ENCODE data around the gene ZSCAN31. TPM values are rescaled to one million over a fixed set of nuclear protein-coding genes. Genes with fewer than 3 reads are reported as not detected.

ZSCAN31 gene
- total RNA-seq (2022; extraction: Qiagen RNA extraction) = 1.5 to 2.2 TPM (median 1.8 TPM) in 5 replicates

DNA sequence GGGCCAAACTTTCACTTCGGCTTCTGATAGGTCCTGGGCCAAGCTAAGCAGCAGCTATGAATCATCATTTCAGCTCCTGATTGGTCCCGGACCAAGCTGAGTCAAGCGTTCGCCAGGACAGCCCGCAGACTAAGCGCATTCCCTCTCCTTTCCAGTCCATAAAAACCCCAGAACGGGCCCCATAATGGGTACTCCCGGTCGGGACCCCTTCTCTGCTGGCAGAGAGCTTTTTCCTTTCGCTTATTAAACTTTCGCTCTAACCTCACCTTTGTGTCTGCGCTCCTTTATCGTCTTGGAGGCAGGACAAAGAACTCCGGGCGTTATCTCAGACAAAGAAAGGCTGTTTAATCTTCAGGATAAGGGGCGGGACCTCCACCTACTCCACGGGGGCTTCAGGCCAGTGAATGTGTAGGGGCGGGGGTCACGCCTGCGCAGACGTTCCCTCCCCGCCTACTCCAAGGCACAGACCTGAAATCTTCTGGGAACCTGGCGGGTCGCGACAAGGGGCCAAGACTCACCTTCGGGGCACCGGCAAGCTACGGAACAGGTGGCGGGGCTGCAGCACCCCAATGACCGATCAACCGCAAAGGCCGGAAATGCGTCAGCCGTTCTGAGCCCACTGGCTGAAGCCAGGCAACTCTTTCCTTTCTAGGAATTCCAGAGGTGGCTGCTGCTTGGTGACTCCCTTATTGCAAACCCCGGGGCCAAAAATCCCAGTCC, at the start of gene ZSCAN31:
TSS of gene ZSCAN31 (minus strand) at position 585 of the 720 bp plus-strand sequence. CDS start 6,465 bp downstream, outside the sequence.

GRCh38 chr6:28349892-28350737, 14.2 kb upstream of the ZSCAN31 start, which contains the start of gene ZKSCAN3:
Gene ZKSCAN3 (plus strand): TSS chr6:28349947. CDS start chr6:28359587, 9,640 bp downstream.

DNA sequence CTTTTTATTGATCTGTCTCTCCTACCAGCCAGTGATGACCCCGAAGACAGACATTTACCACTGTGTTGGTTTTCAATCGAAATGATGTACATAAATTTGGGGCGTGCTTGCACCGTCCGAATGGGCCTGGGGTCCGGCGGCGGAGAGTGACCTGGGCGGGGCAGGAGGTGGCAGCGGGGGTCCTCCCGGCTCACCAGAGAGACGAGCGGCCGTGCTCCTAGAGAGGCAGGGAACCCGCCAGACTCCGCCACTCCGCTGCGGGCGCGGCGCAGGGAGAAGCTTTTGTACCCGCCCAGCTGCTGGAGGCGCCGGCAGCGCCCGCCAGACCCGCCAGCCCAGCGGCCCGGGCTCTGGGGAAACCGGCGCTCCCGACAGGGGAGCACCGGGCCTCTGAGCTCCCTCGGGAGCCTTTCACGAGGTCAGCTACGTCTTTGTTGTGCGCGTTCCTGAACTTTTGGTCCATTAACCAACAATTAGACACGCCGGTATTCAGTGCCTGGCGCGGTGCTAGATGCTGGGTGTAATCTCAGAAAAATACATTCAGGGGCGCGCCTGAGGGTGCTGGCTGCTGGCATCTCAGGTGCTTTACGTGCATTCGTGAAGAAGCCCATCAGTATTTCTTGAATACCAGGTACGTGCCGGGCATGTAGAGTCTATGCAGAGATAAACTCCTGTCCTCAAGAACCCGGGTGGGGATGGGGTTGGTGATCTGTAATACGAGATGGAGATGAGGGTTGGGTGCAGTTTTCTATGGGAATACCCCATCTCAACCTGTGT, 54.5 kb downstream of the ZSCAN31 start, which contains the start of gene PGBD1:
TSS of gene PGBD1 (plus strand) at position 285 of the 777 bp plus-strand sequence. CDS start 2,242 bp downstream, outside the sequence.

Other genes with a start within 250 kb of the ZSCAN31 start
- gene ZSCAN16, start 211.5 kb downstream of the ZSCAN31 start, total RNA-seq (2022; extraction: Qiagen RNA extraction) = 3.6 to 4.7 TPM (median 4.0 TPM) in 5 replicates
- 3.2 to 5.5 TPM (median 4.8 TPM) in 5 replicates for gene ZKSCAN8, start 194.3 kb downstream of the ZSCAN31 start, total RNA-seq (2022; extraction: Qiagen RNA extraction)
- 6.1 to 8.0 TPM (median 6.8 TPM) in 5 replicates for gene ZSCAN9, start 110.9 kb downstream of the ZSCAN31 start, total RNA-seq (2022; extraction: Qiagen RNA extraction)
- 2.6 to 2.7 TPM (median 2.7 TPM) in 5 replicates for gene ZKSCAN4, start 83.9 kb downstream of the ZSCAN31 start, total RNA-seq (2022; extraction: Qiagen RNA extraction)
- gene NKAPL, start 76.9 kb downstream of the ZSCAN31 start, total RNA-seq (2022; extraction: Qiagen RNA extraction) = not detected in 5 replicates
- 3.6 to 5.4 TPM (median 4.2 TPM) in 5 replicates for gene ZSCAN26, start 69.0 kb downstream of the ZSCAN31 start, total RNA-seq (2022; extraction: Qiagen RNA extraction)
- gene PGBD1, start 54.6 kb downstream of the ZSCAN31 start, total RNA-seq (2022; extraction: Qiagen RNA extraction) = 4.1 to 5.4 TPM (median 4.7 TPM) in 5 replicates
- gene ZKSCAN3, start 13.8 kb upstream of the ZSCAN31 start, total RNA-seq (2022; extraction: Qiagen RNA extraction) = 1.4 to 1.9 TPM (median 1.7 TPM) in 5 replicates
- 1.3 to 1.9 TPM (median 1.6 TPM) in 5 replicates for gene ZSCAN12, start 63.6 kb upstream of the ZSCAN31 start, total RNA-seq (2022; extraction: Qiagen RNA extraction)
- gene ZSCAN23, start 107.3 kb upstream of the ZSCAN31 start, total RNA-seq (2022; extraction: Qiagen RNA extraction) = not detected in 5 replicates
- gene GPX6, start 179.6 kb upstream of the ZSCAN31 start, total RNA-seq (2022; extraction: Qiagen RNA extraction) = not detected in 5 replicates
- not detected in 5 replicates for gene GPX5, start 189.7 kb upstream of the ZSCAN31 start, total RNA-seq (2022; extraction: Qiagen RNA extraction)